OCI-M1 (cell line): ENCODE data around the gene FBXL14.
A peak's percentile ranks its signal among the peaks of the same experiment; 100 is the strongest.

Experiments
- DNase-seq: peaks from one replicate; lab custom pipeline; 2025; lab: John Stamatoyannopoulos, UW

FBXL14 gene, protein sequence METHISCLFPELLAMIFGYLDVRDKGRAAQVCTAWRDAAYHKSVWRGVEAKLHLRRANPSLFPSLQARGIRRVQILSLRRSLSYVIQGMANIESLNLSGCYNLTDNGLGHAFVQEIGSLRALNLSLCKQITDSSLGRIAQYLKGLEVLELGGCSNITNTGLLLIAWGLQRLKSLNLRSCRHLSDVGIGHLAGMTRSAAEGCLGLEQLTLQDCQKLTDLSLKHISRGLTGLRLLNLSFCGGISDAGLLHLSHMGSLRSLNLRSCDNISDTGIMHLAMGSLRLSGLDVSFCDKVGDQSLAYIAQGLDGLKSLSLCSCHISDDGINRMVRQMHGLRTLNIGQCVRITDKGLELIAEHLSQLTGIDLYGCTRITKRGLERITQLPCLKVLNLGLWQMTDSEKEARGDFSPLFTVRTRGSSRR

DNA sequence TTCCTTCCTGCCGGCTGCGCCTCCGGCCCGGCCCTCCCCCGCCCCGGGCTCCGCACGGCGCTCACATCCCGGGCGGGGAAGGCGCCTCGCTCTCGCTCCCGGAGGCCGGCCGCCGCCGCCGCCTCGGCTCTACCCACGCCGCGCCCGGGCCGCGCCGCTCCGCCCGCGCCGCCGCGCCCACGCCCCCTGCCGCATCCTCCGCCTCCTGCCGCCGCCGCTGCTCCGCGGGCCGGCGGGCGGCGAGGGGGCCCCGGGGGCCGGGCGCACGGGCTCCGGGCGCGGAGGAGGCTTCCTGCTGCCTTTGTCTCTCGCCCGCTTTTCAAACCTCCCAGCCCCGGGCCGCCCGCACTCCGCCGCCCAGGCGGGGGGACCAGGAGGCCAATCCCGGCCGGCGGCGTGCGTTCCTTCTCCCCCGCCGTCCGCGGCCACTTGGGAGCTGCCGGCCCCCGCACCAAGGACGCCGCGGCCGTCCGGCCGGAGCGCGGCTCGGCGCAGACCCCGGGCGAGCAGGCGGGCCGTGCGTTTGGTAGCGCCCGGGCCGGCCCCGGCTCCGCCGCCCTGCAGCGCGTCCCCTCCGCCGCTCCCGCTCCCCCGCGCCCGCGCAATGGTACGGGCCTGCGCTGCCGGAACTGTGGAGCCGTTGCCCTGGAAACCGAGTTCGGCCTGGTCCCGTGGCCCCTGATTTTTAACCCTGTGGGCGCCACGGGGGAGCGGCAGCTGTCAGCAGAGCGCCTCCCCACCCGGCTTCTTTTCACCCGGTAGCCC, at the start of gene FBXL14:
Gene FBXL14, minus strand, starts transcription at position 321 of the 765 bp plus-strand sequence. CDS start 515 bp downstream, outside the sequence.
- DNase-seq, result peak; percentile 94

DNA sequence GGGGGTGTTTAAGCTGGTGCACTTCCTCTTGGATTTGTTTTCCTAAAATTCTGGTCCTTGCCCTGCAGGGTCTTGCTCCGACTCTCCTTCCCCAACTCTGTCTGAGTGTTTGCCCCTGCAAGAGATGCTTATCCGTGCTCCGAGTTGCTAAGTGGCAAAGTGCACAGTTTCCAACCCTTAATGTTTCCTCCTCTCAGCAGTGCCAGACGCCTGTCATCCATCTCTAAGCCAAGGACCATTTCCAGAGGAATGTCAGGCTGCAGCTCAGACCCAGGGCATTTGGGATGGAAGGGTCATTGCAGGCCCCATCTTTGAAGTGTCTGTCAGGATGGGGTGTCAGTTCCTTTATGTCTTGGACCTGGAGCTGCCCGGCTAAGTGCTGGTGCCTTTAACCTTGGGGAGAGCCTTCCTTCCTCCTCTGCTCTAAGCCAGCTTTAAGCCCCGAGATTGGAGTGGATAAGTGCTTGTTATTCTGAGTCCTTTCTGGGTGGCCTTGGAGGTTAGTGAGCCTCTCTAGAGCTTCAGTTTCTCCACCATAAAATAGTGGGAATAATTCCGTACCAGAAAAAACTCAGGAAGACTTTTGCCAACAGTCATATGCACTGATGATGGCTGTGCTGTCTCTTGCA, 49.6 kb upstream of the FBXL14 start:
- no peak for DNase-seq

DNA sequence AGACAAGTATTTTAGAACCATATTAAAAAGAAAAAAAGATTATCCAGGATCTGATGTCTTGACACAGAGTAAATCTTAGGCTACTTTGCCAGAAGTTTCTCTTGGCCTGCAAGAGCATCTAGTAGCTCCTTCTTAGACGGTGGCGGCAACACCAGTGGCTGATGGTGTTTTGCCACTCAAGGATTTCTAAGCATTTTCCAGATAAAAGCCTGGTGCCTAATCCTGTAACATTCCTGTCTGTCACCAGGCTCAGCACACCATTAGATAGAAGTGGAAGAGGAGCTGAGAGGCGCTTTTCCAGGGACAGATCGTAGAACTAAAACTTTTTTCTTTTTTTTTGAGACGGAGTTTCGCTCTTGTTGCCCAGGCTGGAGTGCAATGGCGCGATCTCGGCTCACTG, 48.7 kb upstream of the FBXL14 start:
- no peak for DNase-seq

DNA sequence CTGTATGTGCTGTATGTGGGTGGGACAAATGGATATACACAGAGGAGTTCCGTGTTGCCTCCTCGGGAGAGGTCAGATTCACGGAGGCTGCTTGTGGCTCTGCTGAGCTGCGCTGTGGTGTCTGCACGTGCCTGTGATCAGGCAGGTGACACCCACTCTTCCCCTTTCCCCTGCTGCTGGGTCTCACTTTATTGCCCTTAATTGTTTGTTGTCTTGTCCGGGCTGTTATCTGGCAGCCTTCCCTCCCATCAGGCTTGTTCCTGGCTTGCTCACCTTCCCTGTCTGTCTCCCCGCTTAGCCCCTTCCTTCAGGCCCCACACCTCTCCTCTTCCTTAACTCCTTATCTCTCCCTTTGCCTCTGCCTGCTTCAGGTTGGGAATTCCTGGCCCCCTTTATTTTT, 48.1 kb upstream of the FBXL14 start:
- no peak for DNase-seq

DNA sequence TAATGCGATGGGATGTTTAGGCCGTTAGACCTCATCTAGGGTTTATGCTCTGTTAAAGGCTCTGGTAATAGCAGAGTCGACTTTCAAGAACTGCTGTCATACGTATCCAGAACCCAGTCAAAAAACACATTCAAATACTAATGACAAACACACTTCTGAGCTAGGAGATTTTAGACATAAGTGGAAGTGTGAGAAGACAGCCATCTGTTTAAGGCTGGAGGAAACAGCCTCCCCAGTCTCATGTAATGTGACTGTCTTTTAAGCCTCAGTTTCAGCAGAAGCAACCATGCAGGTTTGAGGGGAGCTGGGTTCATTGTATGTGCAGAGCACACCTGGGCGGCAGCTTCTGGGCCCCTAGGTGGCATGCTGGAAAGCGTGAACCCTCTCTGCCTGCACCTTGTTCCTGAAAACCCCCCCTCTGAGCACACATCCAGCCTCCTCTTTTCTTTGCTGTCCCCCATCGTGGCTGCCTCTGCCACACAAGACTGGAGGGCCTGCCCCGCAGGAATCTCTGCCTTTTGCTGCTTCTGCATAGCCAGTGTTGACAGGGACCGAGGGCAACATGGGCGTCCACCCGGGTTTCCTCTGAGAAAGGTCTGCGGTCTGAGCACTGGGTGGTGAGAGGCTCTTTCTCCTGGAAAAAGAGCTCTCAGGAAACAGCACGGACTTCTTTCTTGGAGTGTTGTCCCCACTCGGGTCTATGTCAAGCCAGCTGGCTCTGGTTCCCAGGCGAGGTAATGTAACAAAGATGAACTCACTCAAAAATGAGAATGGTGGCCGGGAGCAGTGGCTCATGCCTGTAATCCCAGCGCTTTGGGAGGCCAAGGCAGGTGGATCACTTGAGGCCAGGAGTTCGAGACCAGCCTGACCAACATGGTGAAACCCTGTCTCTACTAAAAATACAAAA, 46.2 kb upstream of the FBXL14 start:
- DNase-seq, result no peak

DNA sequence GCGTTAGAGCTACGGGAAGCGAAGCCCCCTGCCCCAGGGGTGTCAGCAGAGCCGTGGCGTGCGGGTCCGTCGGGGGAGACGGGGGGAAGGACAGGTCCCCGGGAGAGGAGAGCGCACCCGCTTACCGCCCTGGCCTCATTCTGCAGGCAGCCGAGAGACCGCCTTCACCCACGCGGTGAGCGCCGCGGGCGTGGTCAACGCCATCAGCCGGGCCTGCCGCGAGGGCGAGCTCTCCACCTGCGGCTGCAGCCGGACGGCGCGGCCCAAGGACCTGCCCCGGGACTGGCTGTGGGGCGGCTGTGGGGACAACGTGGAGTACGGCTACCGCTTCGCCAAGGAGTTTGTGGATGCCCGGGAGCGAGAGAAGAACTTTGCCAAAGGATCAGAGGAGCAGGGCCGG, 45.2 kb upstream of the FBXL14 start:
- no peak for DNase-seq

DNA sequence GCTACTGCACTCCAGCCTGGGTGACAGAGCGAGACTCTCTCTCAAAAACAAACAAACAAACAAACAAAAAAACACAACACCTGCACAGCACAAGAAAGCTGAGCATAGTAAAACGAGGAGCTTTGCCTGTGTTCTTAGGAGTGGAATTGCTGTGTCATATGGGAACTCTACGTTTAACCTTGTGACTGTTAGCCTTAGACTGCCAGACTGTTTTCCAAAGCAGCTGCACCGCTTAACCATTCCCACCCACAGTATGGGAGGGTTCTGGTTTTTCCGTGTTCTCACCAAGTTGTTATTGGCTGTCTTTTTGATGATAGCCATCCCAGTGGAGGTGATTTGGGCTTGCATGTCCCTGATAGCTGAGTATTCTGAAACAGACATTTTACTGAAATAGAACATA, 43.8 kb upstream of the FBXL14 start:
- no peak for DNase-seq

DNA sequence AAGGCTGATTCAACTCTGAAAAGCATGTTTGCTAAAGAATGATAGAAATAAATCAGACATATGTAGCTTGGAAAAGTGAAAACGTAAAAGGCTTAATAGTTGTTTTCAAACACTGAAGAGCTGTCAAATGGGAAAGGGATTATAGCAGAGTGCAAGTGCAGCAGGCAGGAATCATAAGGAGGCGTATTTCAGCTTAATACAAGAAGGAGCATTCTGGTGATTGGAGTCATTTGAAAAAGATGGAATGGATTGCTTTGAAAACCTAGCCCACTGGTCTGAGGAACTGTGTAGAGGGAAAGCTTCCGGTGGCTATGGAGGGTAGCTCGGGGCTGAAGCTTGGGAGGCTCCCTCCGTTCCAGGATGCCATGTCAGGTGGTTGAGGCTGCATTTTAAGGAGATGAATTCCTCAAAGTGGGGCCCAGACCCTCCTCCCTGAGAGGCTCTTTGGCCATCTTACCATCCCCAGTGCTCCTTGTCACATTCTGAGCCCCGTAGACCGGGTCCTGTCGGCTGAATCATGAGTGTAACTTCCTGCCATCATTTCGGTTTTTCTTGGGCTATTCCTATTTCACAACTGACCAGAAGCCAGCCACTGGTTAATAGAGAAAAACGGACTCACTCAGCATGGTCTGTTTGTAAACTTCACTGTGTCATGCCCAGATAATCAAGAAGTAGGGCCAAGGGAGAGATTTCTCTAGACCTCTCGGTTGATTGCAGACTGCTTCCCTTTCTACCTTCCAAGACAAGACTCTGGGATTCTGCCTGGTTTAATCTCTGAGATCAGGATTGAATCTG, 41.1 kb upstream of the FBXL14 start:
- no peak for DNase-seq

DNA sequence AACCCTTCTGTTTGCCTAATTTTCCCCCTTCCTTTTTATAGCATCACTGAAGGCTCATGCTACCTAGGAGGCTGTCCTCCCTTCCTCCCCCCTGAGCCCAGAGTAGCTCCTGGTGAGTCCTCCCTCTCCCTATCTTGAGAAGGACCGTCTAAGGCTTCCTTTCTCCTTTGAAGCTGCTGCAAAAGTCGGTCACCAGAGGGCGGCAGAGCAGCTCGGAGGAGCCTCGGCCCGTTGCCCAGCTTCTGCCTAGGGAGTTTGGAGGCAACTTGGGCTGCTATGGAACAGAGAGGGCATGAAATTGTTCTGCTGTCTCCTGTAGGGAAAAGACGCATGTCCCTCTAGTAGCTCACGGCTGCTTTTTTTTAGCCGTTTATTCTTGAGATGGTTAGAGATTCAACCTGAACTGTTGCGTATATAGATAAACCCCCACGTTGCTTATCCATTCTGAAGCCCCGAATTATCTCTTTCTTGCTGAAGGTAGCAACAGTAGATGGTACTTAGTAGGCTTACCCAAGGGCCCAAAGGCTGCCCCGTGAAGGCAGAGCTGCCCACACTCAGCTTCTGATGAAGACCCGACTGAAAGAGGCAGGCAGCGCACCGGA, 40.3 kb upstream of the FBXL14 start:
- peak; percentile 72 for DNase-seq

DNA sequence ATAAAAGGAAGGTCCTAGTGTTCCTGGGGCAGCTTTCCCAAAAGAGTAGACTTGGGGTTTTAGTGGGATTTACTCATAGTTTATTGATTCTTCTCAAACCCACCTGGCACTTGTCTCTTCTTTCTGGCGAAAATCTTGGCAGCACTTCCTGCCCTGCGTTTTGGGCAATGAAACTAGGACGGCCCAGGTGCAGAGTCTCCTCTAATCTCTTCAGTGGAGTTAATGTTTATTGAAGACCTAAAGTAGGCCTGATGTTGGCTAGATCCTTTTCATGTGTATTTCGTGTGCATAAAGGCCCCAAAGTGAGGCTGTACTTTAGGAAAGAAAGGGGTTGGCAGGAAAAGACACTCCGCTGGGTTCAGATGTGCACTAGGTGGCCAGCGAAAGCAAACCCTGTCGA, 39.8 kb upstream of the FBXL14 start:
- DNase-seq, result no peak

DNA sequence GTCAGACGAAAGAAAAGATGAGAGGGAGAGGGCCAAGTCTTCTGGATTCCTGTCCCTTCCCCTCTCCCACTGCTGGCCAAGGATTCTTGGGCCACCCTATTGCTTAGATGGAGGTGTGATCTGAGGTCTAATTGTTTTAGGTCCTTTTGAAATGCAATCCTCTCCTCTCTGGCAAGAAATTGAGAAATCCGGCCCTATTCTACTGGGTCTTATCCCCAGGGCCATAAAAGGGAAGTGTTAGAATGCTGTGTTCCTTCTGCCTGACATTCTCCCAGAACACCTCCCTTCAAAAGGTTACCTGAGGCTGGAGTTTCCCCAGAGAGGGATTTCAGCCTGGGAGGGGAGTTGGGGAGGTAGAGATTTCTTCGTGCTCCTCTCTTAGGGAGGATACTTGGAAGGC, 39.1 kb upstream of the FBXL14 start:
- DNase-seq, result no peak

DNA sequence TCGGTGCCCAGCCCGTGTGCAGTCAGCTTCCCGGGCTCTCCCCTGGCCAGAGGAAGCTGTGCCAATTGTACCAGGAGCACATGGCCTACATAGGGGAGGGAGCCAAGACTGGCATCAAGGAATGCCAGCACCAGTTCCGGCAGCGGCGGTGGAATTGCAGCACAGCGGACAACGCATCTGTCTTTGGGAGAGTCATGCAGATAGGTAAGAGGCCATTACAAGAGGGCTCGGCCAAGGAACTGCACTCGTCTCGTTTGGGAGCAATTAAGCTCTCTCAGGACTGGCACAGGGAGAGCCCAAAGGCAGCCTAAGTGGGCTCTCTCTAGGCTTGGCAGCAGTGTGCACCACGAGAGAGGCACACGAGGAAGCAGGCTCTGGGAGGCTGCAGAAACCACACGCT, 38.3 kb upstream of the FBXL14 start:
- DNase-seq, result no peak

DNA sequence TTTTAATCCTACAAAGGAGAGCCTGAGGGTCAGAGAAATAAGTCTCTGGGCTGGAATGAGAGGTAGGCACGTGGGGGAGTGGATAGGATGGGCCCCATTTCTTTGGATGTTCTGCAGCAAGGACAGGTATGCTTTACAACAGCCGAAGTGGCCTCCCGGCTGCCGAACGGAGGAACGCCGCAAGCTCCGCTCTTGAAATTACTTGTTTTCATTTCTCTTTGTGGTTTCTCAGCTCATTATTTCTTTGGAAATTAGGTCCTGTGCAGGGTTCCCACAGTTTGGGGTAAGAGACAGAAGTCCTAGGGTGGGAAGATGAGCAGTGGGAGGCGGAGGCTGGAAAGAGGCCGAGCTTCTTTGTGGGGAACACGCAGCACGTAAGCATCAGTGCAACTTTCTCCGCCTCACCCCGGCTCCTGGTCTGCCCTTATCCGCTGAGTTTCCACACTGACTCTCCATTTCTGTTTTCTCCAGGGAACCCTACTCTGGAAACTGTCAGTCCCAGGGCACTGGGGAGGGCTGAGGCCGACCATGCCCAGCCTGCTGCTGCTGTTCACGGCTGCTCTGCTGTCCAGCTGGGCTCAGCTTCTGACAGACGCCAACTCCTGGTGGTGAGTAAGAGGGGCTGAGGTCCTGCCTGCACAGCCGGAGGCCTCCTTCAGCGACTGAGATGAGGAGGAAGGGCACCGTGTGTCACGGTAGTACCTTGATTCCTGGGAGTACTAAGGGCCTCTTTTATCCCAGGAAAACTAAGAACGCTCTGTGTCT, 36.6 kb upstream of the FBXL14 start:
- no peak for DNase-seq

DNA sequence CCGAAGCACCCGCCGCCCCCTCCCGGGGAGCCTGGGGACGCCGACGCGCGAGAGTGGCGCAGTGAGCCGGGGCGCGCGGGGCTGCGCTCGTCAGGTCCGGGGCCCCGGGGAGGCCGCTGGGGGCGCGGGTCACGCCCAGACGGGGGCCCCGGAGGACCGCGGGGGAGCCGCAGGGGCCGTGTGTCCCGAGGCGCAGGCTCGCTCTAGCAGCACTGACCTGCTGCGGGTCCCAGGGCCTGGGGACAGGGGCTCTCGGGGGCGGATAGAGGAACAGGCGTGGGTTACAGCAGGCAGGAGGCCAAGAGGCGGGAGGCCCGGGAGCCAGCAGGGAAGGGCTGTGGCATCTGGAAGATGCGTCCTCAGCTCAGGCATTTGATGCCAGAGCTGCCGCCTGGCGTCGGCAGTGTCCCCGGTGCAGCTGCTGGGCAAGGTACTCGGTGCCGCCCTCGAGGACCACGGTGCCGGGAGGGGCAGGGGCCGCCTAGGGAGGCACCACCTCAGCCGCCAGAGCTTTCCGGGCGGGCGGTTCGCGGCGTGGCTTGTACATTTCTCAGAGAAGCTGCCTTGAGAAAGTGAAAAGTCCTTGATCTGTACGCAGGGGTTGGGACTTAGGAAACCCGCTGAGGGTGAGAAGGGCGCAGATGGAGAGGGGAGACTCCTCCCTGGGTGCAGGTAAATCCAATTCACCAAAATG, 35.9 kb upstream of the FBXL14 start:
- no peak for DNase-seq

DNA sequence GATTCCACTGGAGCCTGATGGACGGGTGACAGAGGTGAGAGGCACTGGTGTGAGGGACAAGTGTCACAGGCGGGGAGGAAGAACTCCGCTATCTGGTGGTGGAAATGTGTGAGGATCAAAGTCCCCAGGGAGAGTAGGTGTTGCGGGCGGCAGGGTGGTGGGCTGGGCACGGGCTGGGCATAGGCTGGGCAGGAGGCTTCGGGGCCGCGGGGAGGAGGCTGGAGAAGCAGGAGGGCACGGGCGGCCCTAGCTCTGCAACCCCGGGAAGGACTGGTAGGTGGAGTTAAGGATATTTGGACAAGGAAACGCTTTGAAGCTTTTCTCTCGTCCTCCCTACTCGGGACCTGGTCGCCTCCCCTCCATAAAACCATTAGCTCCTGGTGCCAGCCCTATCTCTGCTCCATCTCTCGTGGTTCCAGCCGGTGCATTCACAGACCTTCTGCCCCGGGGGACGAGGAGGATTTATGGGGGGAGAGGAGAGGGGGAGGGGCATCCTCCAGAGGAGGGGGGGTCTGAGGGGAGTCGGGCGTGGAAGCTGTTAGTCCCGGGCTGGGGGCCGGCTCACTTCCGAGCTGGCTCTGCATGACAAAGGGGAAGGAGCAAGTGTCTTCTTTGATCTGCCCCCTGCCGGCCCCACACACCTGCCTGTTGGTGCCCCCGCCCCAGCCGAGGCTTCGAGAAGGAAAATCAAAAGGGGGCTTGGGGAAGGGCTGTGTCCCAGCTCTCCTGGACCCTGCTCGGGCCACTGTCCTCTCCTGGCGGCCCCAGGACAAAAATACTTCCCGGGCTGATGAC, 35.2 kb upstream of the FBXL14 start:
- no peak for DNase-seq

DNA sequence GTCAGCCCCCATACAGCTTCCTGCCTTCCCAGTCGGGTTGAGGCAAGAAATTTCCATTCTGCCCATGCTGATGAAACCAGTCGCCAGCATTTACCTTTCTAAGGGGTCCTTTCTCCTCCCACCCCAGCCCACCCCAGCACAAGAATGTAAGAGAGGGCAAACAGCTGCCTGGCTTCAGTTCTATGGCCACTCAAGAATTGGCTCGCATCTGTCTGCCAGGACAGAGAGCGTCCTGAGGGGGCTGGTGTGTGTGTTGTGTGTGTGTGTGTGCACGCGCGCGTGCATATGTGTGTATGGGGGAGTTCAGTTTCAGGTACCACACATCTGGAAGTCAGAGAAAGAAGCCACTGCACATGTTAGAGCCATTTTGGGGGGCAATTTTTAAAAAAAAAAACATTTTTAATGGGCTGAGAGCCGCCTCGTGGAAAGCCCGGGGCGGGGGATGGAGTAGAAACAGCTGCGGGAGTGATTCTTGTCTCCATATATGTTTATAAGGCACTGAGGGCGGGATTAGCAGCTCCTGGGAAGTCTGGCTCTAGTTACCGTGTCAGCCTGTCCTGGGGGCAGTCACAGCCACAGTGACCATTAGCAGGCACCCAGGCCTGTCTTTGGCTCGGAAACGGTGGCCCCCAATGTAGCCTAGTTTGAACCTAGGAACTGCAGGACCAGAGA, 34.4 kb upstream of the FBXL14 start, which contains the start of gene WNT5B:
Gene WNT5B, plus strand, starts transcription at position 566 of the 672 bp plus-strand sequence. CDS start 2,124 bp downstream, outside the sequence.
- DNase-seq, result no peak

DNA sequence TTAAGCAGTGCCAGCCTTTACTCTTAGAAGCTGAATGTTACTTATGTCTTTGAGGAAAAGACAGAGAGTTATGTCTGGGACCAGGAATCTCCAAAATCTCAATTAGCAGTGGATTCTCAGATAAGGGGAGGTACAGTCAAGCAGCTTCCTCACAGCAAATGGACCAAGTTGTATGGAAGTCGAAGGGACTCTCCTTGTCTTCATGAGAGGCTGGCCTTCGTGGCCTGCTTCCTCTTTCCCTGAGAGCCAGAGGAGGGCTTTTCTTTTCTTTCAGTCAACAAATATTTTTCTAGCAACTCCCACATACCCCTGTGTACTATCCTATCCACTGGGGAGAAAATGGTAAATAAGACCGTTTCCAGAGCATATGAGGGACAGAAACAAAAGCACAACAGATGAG, 28.0 kb upstream of the FBXL14 start:
- no peak for DNase-seq

DNA sequence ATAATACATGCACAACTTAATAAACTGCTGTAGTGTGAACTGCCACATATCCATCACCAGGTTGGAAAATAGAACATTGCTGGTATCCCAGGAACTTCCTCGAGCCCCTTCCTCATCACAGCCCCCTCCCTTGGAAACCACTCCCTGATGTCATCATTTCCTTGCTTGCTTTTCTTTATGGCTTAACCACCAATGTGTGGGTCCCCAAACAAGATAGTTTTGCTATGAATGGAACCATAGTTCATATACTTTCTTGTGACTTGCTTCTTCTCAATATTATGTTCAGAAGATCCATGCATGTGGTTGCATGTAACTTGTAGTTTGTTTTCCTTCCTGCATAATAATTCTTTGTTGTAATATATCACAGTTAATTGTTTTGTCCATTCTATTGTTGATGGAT, 25.7 kb upstream of the FBXL14 start:
- no peak for DNase-seq
